SU-DHL-6 (cell line): ENCODE measurements around the gene EEF1A2.

ENCODE experiments used
- H2AFZ ChIP-seq: fragments of 200-600 bp; sonication (generic); 2 replicates; pipeline ENCODE4 v1.6.1; 2014; ENCODE audit warnings: low read depth, mild to moderate bottlenecking, moderate library complexity, mixed read lengths, antibody characterized with exemption, low read length; ENCODE audit not compliant: severe bottlenecking
- H3F3A ChIP-seq: fragments of 200-600 bp; shearing (Covaris generic); 2 replicates; pipeline ENCODE4 v1.6.0; 2016; ENCODE audit warnings: antibody characterized with exemption, mild to moderate bottlenecking; ENCODE audit not compliant: insufficient read depth
- H3K27ac ChIP-seq: fragments of 200-600 bp; sonication (generic); 2 replicates; pipeline ENCODE4 v1.5.1; 2016; ENCODE audit warnings: low read depth, mild to moderate bottlenecking, low read length, moderate library complexity, mixed read lengths
- H3K27me3 ChIP-seq: fragments of 200-600 bp; sonication (generic), shearing (Covaris generic); 2 replicates; pipeline ENCODE4 v1.6.0; 2014; ENCODE audit warnings: mild to moderate bottlenecking, low read length
- H3K36me3 ChIP-seq: fragments of 200-600 bp; sonication (generic); 2 replicates; pipeline ENCODE4 v1.6.1; 2014; ENCODE audit warnings: mild to moderate bottlenecking, low read length, mixed read lengths
- H3K4me2 ChIP-seq: fragments of 300-600, 200-600 bp; shearing (Covaris generic), sonication (generic); 2 replicates; pipeline ENCODE4 v1.6.0; 2014; ENCODE audit warnings: low read length, low read depth, mild to moderate bottlenecking; ENCODE audit not compliant: poor library complexity, severe bottlenecking
- H3K4me3 ChIP-seq: fragments of 200-600 bp; sonication (generic); 2 replicates; pipeline ENCODE4 v1.5.1; 2014; ENCODE audit warnings: antibody characterized with exemption, low read length, mild to moderate bottlenecking, mixed read lengths; ENCODE audit not compliant: insufficient read depth, poor library complexity, severe bottlenecking
- H3K79me2 ChIP-seq: fragments of 200-600 bp; sonication (generic); 2 replicates; pipeline ENCODE4 v1.6.1; 2014; ENCODE audit warnings: mild to moderate bottlenecking, low read length, moderate library complexity; ENCODE audit not compliant: insufficient read depth
- H3K9ac ChIP-seq: fragments of 200-600 bp; sonication (generic); 2 replicates; pipeline ENCODE4 v1.7.0; 2014; ENCODE audit warnings: mild to moderate bottlenecking, low read length
- H3K9me2 ChIP-seq: fragments of 200-600 bp; sonication (generic); replicated peaks from 2 replicates; pipeline ENCODE4 v1.6.1; 2014; ENCODE audit warnings: low read length; ENCODE audit not compliant: insufficient read depth
- H3K9me3 ChIP-seq: fragments of 200-600 bp; sonication (generic); 2 replicates; pipeline ENCODE4 v1.6.1; 2014; ENCODE audit warnings: low read length, mixed read lengths; ENCODE audit not compliant: insufficient read depth
- H4K20me1 ChIP-seq: fragments of 200-600 bp; sonication (generic); 2 replicates; pipeline ENCODE4 v1.6.1; 2014; ENCODE audit warnings: low read depth, mild to moderate bottlenecking, antibody characterized with exemption, low read length, moderate library complexity, mixed read lengths
- CTCF ChIP-seq: fragments of 200-600 bp; sonication (generic); IDR thresholded peaks from one replicate; pipeline ENCODE4 v1.5.1; 2017; ENCODE audit warnings: antibody characterized with exemption, mild to moderate bottlenecking, low read length, moderate library complexity; ENCODE audit not compliant: insufficient read depth, poor library complexity, severe bottlenecking
- EZH2phosphoT487 ChIP-seq: fragments of 200-600 bp; sonication (generic), shearing (Covaris generic); conservative IDR thresholded peaks from 2 replicates; pipeline ENCODE4 v1.6.1; 2018; ENCODE audit warnings: mild to moderate bottlenecking, antibody characterized with exemption, low read length, moderate library complexity, mixed read lengths

Gene EEF1A2

DNA sequence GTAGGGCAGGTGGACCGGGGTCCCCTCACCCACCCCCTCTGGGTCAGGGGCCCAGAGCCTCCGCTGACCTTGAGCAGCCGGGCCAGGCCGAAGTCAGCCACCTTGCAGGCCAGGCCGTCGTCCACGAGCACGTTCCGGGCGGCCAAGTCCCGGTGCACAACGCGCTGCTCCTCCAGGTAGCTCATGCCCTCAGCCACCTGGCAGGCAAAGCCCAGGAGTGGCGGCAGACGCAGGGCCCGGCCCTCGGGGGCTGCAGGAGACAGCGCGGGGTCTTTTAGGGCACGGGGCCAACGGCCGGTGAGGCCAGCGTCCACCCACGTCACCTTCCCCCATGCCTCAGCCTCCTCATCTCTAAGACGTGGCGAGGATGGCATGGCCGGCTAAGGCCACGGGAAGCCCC, 42.5 kb upstream of the EEF1A2 start:
- Histone ChIP-seq H3K27ac (no peak overlapping the region), H4K20me1 (no peaks in the 10 kb centered on the region), H3K9me3 (no peaks in the 10 kb centered on the region), H3K4me3 (no peak overlapping the region), H3K9ac (no peak overlapping the region), H3F3A (no peaks in the 10 kb centered on the region), H2AFZ (no peak overlapping the region), H3K36me3 (no peaks in the 10 kb centered on the region), H3K27me3 (no peaks in the 10 kb centered on the region), H3K9me2 (no peaks in the 10 kb centered on the region), H3K4me2 (no peak overlapping the region), H3K79me2 (no peaks in the 10 kb centered on the region)
- TF ChIP-seq EZH2phosphoT487, result no peak
- no peak for TF ChIP-seq CTCF

GRCh38 chr20:63540417-63541186, 41.7 kb upstream of the EEF1A2 start:
- no peaks in the 10 kb centered on the region for H3K9me2 ChIP-seq
- H3K4me3 ChIP-seq, result no peak overlapping the region
- no peak overlapping the region for H3K4me2 ChIP-seq
- no peaks in the 10 kb centered on the region for H3K9me3 ChIP-seq
- H3K9ac ChIP-seq, result no peak overlapping the region
- no peaks in the 10 kb centered on the region for H3F3A ChIP-seq
- no peak for TF ChIP-seq CTCF
- no peak for TF ChIP-seq EZH2phosphoT487
- no peaks in the 10 kb centered on the region for H4K20me1 ChIP-seq
- H3K36me3 ChIP-seq, result no peaks in the 10 kb centered on the region
- no peaks in the 10 kb centered on the region for H3K27me3 ChIP-seq
- H2AFZ ChIP-seq, result no peak overlapping the region
- H3K79me2 ChIP-seq, result no peaks in the 10 kb centered on the region
- H3K27ac ChIP-seq, result no peak overlapping the region

DNA sequence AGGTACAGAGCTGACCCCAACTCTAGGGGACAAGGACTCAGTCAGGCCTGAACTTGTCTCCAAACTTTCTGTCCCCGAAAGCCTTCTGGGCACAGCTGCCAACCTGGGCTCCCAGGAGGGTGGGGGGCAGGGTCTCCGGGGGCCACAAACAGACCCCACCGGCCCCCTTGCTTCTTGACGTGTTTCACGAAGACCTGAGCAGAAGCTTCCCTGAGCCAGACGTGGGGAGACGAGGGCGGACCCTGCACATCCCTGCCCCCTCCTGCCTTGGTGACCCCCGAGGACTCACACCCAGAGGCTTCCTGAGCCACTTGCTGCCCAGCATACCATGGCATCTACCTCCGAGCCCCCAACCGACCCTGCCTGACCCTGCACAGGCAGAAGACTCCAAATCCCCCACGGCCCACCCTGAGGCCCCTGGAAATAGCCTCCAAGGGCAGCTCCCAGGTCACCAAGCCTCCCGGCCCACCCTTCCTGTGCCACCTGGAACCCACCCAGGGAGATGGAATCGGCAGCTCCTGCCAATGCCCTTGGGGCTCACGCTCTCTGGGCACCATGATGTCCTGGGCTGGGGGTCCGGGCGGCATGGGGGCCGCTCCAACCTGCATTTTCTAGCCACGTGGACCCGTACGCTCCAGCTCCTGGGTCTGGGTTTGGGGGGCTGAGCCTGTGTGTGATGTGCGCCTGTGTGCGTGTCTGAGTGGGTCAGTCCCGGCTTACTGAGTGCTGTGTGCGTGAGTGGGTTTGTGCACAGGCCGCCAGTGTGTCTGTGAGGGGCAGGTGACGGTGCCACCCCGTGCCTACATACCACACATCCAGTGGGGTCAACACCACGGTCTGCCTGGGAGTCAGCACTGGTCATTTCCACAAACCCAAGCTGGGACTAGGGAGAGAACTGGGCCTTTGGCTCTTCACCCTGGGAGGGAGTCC, 40.8 kb upstream of the EEF1A2 start:
- no peak overlapping the region for H3K4me3 ChIP-seq
- no peaks in the 10 kb centered on the region for H3K27me3 ChIP-seq
- no peaks in the 10 kb centered on the region for H4K20me1 ChIP-seq
- no peak overlapping the region for H3K4me2 ChIP-seq
- H3K9ac ChIP-seq, result no peak overlapping the region
- no peak for TF ChIP-seq EZH2phosphoT487
- TF ChIP-seq CTCF, result no peak
- H2AFZ ChIP-seq, result no peak overlapping the region
- H3K9me2 ChIP-seq, result no peaks in the 10 kb centered on the region
- H3F3A ChIP-seq, result no peaks in the 10 kb centered on the region
- no peaks in the 10 kb centered on the region for H3K36me3 ChIP-seq
- no peak overlapping the region for H3K27ac ChIP-seq
- no peaks in the 10 kb centered on the region for H3K9me3 ChIP-seq
- H3K79me2 ChIP-seq, result no peaks in the 10 kb centered on the region
